GM19324 (cell line): Measurements from ENCODE around the gene TSPAN32.

Experiments
- ATAC-seq: cut with Tn5 transposase; IDR thresholded peaks from one replicate; pipeline ENCODE4 v1.9.1; 2021; ENCODE audit warnings: mild to moderate bottlenecking, moderate library complexity; ENCODE audit not compliant: unreplicated experiment, low FRiP score

Gene TSPAN32

GRCh38 chr11:2266586-2267305, 35.1 kb upstream of the TSPAN32 start:
- ATAC-seq = no peak

GRCh38 chr11:2267306-2267850, 34.4 kb upstream of the TSPAN32 start:
- no peak for ATAC-seq

GRCh38 chr11:2267851-2268728, 33.7 kb upstream of the TSPAN32 start:
- no peak for ATAC-seq

GRCh38 chr11:2268729-2269600, 32.8 kb upstream of the TSPAN32 start:
- no peak for ATAC-seq

GRCh38 chr11:2269601-2270321, 32.1 kb upstream of the TSPAN32 start:
- ATAC-seq = no peak

- ATAC-seq = no peak
Measured at GRCh38 chr11:2270322-2271076, 31.3 kb upstream of the TSPAN32 start, which contains the start of gene ASCL2. TSS of gene ASCL2 (minus strand) at chr11:2270588. CDS start at chr11:2270332, 256 bp downstream.

- no peak for ATAC-seq
Measured at GRCh38 chr11:2271077-2271326, 30.8 kb upstream of the TSPAN32 start.

GRCh38 chr11:2271327-2272227, 30.2 kb upstream of the TSPAN32 start:
- no peak for ATAC-seq

- no peak for ATAC-seq
Measured at GRCh38 chr11:2272228-2272945, 29.4 kb upstream of the TSPAN32 start.

- ATAC-seq = no peak
Measured at GRCh38 chr11:2272946-2273280, 28.9 kb upstream of the TSPAN32 start.

GRCh38 chr11:2273311-2273710, 28.5 kb upstream of the TSPAN32 start:
- no peak for ATAC-seq

GRCh38 chr11:2273771-2274170, 28.0 kb upstream of the TSPAN32 start:
- no peak for ATAC-seq

GRCh38 chr11:2275334-2276279, 26.2 kb upstream of the TSPAN32 start:
- no peak for ATAC-seq

GRCh38 chr11:2276280-2277007, 25.4 kb upstream of the TSPAN32 start:
- no peak for ATAC-seq

- ATAC-seq = no peak
Measured at GRCh38 chr11:2277008-2277346, 24.8 kb upstream of the TSPAN32 start.

GRCh38 chr11:2277933-2278523, 23.8 kb upstream of the TSPAN32 start:
- ATAC-seq = no peak
